Limb (tissue), 2 donors: Measurements from ENCODE around the gene CHERP.

Source experiments
- DNase-seq, 2 donors: peaks; one replicate each; pipeline ENCODE4 v3.0.0-alpha.2; 2016; ENCODE audit errors: extremely low spot score in 2 of 2

The CHERP gene, protein sequence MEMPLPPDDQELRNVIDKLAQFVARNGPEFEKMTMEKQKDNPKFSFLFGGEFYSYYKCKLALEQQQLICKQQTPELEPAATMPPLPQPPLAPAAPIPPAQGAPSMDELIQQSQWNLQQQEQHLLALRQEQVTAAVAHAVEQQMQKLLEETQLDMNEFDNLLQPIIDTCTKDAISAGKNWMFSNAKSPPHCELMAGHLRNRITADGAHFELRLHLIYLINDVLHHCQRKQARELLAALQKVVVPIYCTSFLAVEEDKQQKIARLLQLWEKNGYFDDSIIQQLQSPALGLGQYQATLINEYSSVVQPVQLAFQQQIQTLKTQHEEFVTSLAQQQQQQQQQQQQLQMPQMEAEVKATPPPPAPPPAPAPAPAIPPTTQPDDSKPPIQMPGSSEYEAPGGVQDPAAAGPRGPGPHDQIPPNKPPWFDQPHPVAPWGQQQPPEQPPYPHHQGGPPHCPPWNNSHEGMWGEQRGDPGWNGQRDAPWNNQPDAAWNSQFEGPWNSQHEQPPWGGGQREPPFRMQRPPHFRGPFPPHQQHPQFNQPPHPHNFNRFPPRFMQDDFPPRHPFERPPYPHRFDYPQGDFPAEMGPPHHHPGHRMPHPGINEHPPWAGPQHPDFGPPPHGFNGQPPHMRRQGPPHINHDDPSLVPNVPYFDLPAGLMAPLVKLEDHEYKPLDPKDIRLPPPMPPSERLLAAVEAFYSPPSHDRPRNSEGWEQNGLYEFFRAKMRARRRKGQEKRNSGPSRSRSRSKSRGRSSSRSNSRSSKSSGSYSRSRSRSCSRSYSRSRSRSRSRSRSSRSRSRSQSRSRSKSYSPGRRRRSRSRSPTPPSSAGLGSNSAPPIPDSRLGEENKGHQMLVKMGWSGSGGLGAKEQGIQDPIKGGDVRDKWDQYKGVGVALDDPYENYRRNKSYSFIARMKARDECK

DNA sequence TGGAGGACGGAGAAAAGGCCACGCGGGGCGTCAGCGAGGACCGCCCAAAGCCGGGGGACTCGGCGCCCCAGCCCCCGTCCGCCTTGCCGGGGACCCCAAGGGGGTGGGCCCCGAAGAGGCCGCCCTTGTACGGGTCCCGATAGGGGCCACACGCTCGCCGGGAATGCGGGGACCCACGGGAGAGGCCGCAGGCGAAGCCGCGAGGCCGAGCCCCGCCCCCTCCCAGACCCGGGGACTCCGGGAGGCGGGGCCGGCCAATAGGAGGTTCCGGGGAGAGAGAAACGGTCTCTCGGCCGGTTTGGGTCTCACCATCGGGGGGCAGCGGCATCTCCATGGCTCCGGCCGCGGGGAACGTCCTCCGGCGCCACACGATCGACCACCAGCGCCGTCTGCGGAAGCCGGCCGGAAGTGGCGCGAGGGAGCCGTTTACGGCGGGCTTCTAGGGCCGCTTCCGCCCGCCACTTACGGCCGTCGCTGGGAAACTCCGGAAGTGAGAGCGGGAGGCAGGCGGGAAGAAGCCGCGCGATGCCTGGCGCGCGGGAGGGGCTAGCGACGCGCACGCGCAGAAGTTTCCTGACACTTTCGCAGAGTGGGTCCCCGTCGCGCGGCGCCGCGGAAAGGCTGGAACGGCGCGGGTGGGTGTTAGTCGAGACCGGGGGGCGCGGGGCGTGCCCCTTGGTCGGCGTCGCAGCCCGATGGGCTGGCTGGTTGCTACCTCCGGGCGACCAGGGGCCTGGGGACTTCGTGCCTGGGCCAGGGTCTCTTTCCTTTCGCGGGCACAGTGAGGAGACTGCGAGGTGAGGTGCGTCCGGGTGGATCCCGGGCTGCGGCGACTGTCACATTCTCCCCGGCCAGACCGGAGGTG lies at the start of gene CHERP:
CHERP (minus strand) TSS at position 393 of the 865 bp plus-strand sequence; CDS start at position 334, 59 bp downstream.
- peak; percentile 95 to 98 for DNase-seq

DNA sequence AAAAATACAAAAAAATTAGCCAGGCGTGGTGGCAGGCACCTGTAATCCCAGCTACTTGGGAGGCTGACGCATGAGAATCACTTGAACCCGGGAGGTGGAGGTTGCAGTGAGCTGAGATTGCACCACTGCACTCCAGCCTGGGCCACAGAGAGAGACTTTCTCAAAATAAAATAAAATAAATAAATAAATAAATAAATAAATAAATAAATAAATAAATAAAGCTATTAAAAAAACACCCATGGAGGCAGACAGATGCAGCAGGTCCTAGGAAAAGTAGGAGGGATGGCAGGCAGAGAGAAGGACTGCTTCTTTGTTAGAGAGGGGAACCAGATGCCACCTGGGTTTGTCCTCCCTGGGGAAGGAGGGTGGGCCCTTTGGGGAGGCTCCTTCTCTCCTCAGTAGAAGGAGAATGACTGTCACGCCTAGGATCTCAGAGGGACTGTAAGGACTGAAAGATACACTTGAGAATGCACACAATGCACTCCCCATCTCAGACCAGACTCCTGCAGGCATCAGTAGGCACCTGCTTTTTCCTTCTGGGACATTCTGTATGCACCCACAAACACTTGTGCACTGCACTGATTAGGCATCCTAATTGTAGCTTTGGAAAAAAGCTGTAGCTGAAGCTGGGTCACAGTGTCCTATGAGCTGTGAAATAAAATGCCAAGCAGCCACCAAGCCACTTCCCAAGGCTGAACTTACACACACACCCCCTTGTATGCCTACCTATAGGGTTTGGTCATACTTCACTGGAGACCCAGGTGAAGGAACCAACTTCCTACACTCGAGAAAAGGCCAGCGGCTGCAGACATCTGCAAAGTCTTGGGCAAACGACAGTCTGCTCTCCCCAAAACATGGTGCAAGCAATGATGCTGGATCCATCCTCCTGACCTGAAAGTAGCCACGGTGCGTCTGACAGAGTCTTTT lies 48.9 kb upstream of the CHERP start:
- no peak for DNase-seq

DNA sequence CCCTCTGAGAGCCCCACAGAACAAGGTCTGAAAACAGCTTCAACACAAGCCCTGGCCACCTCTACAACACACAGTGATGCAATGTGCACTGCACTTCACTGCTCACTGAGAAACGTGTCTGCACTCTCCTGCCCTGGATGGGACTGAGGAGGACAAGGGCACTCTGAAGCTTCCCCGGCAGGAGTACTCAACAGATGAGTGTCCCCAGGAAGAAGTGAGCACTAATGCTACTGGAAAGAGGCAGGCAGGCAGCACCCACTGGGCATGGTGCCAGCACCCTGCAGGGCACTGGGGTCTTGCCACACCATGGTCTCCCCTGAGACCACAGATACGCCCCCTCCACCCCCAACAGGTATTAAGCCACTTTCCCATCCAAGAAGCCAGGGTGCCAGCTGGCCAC lies 47.7 kb upstream of the CHERP start:
- no peak for DNase-seq

DNA sequence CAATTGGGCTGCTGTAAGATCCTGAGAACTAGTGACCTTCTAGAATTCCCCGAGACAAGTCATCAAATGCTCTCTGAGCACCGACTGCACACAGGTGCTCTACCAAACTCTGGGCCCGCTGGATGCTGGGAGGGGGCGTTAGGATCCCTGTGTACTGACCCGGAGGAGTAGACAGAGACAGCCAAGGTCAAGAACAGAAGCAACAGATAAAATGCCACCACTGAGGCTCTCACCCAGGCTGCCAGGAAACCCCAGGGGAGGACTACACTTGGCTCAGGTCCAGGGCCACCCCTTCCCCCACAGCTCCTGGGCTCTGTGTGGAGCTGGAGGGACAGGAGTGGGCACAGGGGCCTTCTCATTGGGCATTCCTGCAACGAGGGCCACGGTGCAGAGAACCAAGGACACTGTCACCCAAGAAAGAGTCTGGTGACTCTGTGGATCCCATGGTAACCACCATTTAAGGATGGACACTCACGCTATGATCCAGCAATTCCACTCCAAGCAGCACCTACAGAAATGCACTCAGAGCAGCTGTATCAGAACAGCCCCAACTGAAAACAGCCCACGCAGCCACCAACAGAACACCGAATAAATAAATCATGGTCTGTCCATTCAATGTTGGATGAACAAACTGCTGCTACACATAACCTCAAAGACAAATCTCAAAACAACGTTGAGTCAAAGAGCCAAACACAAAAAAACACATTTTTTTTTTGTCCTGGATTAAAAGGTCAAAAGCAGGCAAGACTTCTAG lies 46.8 kb upstream of the CHERP start:
- DNase-seq: no peak

DNA sequence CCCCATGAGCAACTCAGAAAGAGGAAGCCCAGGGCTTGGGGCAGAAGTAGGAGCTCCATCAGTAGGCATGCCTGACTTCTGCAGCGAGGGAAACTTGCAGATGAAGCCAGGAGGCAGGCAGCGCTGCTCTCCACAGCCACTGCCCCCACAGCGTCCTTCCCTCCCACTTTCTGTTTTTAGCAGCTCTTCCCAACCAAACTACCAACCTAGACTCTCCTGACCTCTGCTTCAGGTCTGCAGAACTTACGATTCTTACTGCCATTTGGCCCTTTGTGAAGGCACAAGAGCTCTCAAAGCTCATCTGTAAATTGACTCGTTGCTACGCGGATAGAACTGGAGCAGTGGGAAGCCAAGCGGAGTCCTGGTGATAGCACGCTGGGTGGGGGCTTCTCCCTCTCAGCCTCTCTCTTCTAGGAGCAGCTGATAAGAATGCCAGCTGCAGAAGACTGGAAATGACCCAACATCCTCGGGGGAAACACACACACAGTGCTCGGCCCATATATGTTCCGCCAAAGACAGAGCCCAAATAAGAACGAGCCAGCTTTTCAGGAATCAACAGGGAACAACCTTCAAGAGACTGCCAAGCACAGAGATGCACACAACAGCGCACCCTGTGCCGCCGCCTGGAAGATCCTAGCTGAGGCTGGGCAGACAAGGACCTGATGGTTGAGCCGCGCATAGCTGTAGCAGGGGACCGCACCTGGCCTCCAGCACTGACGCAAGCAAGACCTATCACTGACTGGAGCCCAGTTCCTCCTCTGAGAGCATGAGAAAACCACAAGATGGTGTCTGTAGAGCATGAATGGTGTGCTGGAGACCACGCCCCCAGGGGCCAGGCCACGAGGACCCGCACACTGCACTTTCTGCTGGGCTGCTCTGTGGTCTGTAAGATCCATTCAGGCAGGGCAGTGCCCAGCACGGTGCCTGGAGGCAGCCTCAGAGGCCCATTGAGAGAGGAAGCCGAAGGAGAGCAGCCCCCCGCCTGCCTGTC lies 45.9 kb upstream of the CHERP start:
- no peak for DNase-seq

DNA sequence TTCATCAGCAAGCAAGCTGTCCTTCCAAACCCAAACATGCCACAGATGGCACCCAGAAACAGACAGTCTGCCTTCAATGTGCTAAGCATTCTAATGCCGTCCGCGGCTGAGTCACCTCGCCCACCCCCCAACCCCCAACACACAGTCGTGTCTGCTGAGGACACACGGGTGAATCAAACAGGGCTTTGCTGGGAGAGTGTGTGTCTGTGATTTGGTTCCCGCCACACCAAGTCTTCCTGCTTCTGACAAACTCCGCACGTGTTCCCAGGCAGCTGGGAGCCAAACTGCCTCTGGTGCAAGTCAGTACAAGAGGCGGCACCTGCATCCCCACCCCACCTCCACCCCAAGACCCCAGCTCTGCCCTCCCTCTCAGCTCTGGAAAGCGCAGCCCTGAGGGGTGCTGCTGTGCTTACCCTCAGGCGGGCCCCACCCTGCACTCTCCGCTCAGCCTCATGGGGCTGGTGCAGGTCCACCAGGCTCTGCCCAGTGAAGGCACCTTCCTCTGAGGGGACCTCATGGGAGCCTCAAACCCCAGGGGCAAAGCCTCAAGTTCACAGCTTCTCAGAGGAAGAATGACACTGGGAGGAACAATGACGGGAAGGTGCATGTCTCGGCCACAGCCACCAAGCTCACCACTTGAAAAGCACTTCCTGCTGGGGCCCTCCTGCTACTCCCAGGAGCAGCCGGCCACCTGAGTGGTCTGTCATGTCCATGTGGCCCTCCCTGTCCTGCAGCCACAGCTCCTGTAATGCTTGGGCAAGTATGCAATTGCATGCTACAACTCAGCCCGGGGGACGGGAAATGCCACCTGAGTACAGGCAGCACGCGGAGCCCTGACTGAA lies 45.0 kb upstream of the CHERP start:
- DNase-seq: no peak

DNA sequence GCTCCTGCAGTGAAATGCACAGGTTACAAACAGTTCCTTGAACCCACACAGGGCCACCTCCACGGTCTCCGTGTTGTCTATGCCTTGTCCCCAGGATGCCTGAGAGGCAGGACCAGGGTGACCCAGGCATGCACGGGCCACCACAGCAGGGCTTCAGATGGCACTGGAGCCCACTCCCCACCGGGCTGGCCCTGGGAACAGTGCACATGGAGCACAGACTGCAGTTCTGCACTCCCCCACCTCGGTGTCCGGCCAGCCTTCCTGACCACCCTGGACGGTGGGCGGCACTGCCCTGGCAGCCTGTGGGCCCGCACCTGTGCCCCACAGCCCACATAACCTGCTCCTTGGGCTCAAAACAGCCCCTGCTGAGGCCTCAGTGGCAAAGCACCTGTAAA lies 44.2 kb upstream of the CHERP start:
- no peak for DNase-seq

DNA sequence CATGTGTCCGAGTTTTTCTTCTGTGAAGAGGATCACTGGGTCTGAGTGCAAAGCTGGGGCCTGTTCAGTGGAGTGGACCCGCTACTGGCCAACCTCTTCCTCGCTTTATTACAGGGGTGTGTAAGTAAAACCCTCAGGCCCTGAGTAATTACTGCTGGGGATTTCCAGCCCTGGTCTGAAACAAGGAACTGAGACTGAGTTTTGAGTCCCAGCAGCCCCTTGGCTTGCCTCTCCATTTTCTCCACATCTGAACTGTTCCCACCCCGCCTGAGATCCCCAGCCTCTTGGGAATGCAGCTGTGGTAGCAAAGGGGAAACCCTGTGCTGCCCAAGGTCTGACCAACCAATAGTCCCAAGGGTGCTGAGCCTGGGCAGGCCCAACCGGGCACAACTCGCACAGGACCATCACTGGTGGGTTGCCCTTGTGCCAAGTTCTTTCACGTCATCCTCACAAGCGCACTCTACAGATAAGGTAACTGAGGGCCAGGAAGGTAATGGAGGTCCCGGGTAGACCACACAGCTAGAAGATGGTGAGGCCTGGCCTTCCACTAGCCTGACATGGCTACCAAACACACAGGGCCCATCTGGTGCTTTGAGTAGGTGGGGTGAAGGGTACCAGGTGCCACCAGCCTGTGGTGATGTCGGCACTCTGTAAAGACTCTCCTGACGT lies 43.7 kb upstream of the CHERP start:
- DNase-seq: no peak

DNA sequence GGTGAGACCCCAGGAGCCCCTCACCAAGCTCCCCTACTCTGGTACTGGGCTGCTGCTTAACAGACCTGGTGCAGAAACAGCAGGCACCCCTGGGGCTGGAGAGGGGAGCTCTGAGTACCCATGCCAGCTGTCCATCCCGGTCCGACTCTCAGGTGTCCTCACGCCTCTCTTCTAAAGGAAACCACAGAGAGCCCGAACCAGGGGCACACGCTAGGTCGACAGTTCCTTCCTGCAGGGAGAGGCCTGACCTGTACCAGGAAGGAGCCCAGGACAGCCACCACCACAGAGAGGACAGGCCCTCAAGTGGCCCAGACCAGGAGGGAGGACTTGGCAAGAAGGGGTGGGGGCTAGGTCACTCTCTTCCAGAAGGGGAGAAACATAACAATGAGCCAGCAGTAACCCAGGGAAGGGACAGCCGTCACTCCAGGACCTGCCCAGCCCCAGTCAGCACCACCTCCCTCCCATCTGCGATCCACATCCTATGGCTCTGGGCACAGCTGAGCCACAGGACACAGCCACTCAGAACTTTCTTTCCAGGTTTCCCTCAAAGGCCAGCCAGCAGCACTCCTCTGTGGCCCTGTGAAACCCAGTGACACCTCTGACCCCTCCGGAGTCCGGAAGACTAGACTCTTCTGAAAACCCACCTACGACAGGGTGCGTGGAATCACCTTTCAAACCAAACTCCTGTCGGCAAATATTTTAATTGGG lies 43.0 kb upstream of the CHERP start:
- DNase-seq: no peak

DNA sequence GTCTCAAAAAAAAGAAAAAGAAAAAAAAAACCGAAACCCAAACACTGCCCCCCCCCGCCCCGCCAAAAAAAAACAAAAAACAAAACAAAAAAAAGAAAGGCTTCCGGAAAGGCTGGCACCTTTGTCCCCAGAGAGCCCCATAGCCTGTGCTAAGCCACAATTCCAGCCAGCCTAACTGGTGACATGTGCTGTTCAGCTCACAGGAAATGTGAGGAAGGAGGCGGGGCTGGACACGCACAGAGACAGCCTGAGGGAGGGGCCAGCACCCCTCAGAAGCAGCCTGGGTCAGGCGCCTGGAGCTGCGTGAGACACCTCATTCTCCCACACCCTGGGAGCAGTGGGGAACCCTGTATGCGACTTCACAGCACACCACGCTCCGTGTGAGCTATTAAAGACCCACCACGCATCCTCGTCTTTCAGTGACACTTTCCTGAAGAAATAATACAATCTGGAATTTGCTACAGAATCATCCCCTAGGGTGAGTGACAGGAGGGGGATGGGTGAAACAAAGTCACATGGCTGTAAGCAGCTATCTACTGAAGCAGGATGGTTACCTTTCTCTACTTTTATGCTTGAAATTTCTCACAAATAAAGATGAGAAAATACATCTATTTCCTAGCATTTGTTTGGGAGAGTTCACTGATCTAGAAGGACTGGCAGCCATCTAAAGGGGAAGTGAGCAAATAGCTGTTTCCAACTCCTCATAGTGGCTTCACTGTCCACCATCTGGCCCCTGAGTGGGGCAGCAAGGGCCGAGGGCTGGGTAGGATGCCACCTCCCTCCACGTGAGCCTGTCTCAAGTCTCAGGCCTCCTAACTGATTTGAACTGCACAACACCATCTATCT lies 42.2 kb upstream of the CHERP start:
- peak; percentile 59 to 62 for DNase-seq

DNA sequence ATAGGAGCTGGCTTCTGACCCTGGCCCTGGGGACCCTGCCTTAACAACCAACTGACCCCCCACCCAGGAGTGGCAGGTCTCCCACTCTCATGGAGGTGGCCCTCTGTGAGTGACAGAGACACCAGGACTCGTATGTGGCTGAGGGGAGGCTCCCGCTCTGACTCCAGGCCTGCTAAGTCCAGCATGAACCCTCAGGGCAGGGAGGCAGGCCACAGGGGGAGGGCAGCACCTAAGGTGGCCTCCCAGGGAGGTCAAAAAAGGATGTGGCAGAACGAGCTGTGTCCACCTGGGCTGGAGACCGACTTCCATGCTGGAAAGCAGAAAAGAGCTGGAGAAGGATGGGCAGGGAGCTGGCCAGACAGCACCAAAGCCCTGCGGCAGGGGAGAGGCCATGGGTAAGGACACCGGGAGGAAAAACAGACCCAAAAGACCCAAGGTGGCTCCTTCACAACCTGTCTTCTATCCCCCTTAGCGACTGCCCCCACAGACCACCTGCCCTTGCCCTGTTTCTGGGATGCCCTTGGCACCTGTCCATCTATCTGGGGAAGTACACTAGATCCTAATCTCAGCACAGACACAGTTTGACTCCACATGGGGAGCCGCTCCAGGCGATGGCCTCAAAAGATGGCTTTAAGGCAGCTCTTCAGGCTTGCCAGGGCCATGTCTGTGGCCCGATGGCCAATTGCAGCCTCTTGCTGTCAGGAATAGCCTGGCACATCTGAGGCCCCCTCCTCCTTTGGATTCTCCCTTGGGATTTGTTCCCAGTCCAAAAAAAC lies 40.4 kb upstream of the CHERP start:
- DNase-seq: no peak

DNA sequence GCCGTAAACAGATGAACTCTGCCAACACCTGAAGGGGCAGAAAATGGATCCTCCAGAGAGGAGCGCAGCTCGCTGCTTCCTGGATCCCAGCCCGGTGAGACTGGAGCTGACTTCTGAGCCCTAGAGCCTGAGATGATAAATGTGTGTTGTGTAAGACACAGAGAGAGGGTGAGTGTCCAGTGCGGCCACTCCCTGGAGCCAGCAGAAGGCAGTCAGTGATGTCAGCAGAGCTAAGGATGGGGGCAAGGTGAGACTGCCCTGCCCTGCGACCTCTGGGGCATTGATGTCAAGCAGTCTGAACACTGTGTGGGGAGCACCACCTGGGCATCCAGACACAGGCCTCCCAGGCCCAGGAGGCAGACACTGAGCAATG lies 39.7 kb upstream of the CHERP start:
- no peak for DNase-seq

DNA sequence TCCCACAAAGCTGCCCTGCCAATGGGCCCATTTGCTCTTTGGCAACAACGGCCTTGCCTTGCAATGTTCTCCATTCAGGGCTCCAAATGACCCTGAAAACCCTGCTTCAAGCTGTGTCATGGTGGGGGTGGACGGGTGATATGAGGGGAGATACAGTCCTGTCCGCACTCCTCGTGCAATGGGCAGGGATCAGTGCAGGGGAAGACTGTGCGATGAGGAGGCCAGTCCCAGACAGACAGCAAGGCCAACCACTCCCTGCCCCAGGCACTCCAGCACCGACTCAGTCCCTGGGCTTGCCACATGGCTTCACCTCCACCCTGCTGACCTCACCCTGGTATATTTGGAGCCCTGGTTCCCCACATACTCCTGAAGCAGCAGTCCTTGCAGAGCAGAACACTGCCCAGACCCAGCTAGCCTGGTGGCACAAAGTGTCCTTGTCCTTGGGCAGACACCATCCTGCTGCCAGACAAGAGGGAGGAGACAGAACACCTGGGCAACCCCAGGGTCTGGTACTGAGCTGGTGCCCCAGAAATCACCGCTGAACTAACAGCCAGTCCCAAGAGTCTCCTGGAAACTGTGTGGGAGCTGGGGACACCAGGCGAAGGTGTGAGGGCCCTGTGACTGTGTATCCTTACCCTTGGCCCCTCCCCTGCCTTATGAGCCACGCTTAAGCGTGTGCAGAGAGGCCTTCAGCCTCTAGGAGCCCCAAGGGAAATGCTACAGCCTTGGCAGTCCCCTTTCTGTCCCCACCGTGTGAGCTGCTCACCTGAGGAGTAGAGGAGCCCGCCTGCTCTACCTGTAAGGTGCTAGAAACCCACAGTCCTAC lies 39.1 kb upstream of the CHERP start:
- DNase-seq: no peak

DNA sequence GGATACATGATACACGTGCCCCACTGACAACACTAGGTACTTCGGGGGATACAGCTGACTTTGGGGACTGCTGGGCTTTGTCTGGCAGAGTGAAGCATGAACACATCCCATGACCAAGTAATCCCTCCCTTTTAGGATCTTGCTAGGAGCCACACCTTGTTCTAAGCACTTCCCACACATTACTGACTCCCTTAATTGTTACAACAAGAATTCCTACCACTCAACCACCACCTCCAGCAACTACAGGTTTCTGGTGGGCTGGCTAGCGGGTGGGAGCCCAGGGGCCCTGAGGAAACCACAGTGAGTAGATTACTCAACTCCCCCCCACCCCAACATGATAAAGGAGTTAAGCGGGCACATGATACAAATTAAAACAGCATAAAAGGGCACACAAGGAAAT lies 37.1 kb upstream of the CHERP start:
- no peak for DNase-seq
